ENCODE results near the gene KRT20. TPM values are rescaled to one million over a fixed set of nuclear protein-coding genes. Genes with fewer than 3 reads are reported as not detected.

KRT20 gene
- total and polyA plus RNA-seq, 8 donors = 3.9 to 370 (median 86.5) TPM; not detected in 2

DNA sequence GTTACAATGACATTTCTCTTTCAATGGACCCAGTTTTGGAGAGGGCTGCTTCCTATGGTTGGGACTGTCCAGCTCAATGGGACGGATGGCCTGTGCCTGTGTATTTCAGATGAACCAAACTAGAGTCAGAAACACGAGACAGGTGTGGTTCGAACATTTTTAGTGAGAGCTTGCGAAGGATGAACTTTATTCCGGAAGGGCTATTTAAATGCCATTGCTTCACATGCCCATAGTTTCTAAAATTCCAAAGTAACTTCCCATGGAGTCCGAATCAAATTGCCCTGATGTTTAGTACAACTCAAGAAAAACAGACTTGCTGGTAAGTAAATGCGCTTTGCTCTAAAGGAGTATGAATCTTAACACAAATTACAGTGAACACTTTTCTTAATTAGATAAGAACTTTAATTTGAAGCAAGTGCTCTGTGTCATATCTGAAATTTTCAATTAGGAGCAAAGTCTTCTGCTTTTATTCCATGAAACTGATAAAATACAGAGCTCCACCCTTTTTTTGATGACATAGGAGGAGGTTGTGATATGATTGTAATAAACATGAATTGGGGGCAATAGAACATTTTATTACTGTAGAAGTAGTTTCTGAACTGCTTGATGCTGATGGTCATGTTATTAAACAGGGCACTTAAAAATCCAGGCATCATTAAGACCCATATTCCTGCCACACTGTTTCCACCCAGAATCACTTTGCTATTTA is 1.3 kb downstream of the KRT20 start:
- no peak for DNase-seq
- Histone ChIP-seq H3K4me3 (no peak overlapping the region), H3K36me3 (no peaks in the 10 kb centered on the region), H3K27ac (no peak overlapping the region), H3K4me1 (no peaks in the 10 kb centered on the region), H3K9me3 (no peaks in the 10 kb centered on the region), H3K27me3 (peaks cover 0 to 24% (median 0%) of the 10 kb centered on the region in 3 donors)
- intact Hi-C loops (cut with DNase I; ENCODE audit: low total_unique reads) = no loop called here
- TF ChIP-seq, protein P1, sequence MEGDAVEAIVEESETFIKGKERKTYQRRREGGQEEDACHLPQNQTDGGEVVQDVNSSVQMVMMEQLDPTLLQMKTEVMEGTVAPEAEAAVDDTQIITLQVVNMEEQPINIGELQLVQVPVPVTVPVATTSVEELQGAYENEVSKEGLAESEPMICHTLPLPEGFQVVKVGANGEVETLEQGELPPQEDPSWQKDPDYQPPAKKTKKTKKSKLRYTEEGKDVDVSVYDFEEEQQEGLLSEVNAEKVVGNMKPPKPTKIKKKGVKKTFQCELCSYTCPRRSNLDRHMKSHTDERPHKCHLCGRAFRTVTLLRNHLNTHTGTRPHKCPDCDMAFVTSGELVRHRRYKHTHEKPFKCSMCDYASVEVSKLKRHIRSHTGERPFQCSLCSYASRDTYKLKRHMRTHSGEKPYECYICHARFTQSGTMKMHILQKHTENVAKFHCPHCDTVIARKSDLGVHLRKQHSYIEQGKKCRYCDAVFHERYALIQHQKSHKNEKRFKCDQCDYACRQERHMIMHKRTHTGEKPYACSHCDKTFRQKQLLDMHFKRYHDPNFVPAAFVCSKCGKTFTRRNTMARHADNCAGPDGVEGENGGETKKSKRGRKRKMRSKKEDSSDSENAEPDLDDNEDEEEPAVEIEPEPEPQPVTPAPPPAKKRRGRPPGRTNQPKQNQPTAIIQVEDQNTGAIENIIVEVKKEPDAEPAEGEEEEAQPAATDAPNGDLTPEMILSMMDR (IDR thresholded peaks at IDR 0.05) = no peak
- TF ChIP-seq EP300 (IDR thresholded peaks at IDR 0.05) (no peak), POLR2AphosphoS5 (IDR thresholded peaks at IDR 0.05) (no peak), POLR2A (IDR thresholded peaks at IDR 0.05) (no peak)
- 78 to 90% (median 89%) methylated on average over 7 of the region's 7 CpGs for WGBS, 5 donors

DNA sequence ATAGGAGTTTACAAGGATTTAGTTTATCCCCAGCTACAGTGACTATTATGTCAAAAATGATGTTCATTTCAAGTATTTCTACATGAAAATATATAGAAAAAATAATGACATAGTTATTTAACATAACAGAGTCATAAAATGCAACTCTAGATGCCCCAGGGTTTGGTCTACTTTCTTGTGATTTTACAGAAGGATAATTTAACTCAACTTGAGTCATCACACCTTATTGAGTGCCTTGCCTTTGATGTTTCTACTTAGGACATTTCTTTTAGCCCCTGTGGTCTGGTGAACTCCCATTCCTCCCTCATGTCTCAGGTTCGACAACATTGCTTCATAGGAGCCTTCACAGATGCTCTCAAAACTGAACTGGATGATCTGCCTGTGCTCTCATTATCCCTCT is 2.0 kb downstream of the KRT20 start:
- intact Hi-C loops (cut with DNase I; ENCODE audit: low total_unique reads) = no loop called here
- Histone ChIP-seq H3K27ac (no peak overlapping the region), H3K4me1 (no peaks in the 10 kb centered on the region), H3K9me3 (no peaks in the 10 kb centered on the region), H3K4me3 (no peak overlapping the region), H3K27me3 (peaks cover 0 to 24% (median 0%) of the 10 kb centered on the region in 3 donors), H3K36me3 (no peaks in the 10 kb centered on the region)
- TF ChIP-seq, protein P1 (IDR thresholded peaks at IDR 0.05) = no peak
- TF ChIP-seq EP300 (IDR thresholded peaks at IDR 0.05) (no peak), POLR2A (IDR thresholded peaks at IDR 0.05) (no peak), POLR2AphosphoS5 (IDR thresholded peaks at IDR 0.05) (no peak)
- WGBS, 5 donors = 74 to 100% (median 90%) methylated on average over 1 of the region's 1 CpG
- DNase-seq = no peak

DNA sequence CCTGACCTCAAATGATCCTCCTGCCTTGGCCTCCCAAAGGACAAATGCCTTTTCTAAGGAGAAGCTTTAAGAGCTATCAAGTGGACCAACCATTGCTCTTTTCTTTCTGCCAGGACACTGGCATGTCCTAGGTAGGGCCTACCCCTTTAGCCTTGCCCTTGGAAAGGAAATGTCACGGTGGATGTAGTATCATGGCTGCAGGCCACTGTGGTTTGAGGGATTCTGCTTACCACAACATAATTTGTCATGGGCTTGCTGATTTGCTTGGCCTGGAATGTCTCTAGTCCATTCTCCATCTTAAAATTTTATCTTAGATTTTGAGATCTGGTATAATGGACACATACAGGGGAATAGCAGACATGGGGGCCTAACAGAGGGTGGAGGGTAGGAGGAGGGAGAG is 6.0 kb downstream of the KRT20 start:
- WGBS, 5 donors = 82 to 100% (median 86%) methylated on average over 1 of the region's 1 CpG
- Histone ChIP-seq H3K27me3 (no peaks in the 10 kb centered on the region), H3K4me3 (no peak overlapping the region), H3K4me1 (no peaks in the 10 kb centered on the region), H3K27ac (no peak overlapping the region), H3K9me3 (no peaks in the 10 kb centered on the region), H3K36me3 (no peaks in the 10 kb centered on the region)
- intact Hi-C loops (cut with DNase I; ENCODE audit: low total_unique reads) = no loop called here
- no peak for TF ChIP-seq EP300 (IDR thresholded peaks at IDR 0.05)
- no peak for DNase-seq

DNA sequence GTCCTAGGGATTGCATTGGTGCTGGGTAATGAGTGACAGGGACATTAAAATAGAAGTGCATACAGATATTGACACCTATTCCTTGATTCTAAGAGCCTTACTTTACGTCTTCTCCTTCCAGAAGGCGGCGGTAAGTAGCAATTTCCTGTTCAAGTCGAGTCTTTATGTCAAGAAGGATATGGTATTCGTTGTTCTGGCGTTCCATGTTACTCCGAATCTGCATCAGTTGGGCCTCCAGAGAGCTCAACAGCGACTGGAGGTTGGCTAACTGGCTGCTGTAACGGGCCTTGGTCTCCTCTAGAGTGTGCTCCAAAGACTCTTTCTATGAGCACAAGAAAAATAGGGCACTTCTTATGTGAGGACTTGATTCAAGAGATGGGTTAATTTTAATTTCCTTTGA is 7.0 kb downstream of the KRT20 start:
- DNase-seq = no peak
- H3K36me3 ChIP-seq = no peaks in the 10 kb centered on the region
- H3K4me3 ChIP-seq = no peak overlapping the region
- H3K27me3 ChIP-seq = peaks cover 0 to 3% (median 0%) of the 10 kb centered on the region in 3 donors
- intact Hi-C loops (cut with DNase I; ENCODE audit: low total_unique reads) = no loop called here
- no peaks in the 10 kb centered on the region for H3K4me1 ChIP-seq
- 86 to 92% (median 91%) methylated on average over 9 of the region's 9 CpGs for WGBS, 5 donors
- TF ChIP-seq, protein P1 (IDR thresholded peaks at IDR 0.05) = no peak
- TF ChIP-seq EP300 (IDR thresholded peaks at IDR 0.05) (no peak), POLR2AphosphoS5 (IDR thresholded peaks at IDR 0.05) (no peak), POLR2A (IDR thresholded peaks at IDR 0.05) (no peak)
- no peaks in the 10 kb centered on the region for H3K9me3 ChIP-seq
- H3K27ac ChIP-seq = no peak overlapping the region

DNA sequence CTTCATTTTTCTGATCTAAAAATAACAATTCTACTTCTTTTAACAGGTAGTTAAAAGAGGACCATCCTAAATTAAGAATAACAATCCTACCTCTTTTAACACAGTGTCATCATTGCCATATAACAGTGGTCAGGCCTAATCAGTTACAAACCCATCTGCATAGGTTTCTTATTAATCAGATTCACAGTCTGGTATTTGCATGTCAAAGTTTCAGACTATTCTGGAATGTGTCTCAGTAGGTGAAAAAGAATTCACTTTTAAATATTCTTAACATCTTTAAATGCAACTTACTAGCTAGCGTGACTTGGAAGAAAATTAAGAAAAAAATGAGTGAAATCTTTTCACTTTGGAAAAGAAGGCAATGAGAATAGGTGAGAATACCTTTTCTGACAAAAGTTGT is 11.2 kb downstream of the KRT20 start:
- H3K4me3 ChIP-seq = no peak overlapping the region
- H3K9me3 ChIP-seq = no peaks in the 10 kb centered on the region
- WGBS, 5 donors = 65 to 93% (median 85%) methylated on average over 1 of the region's 1 CpG
- H3K4me1 ChIP-seq = no peaks in the 10 kb centered on the region
- no peak overlapping the region for H3K27ac ChIP-seq
- H3K27me3 ChIP-seq = peaks cover 0 to 20% (median 0%) of the 10 kb centered on the region in 3 donors
- no peaks in the 10 kb centered on the region for H3K36me3 ChIP-seq
- no peak for TF ChIP-seq EP300 (IDR thresholded peaks at IDR 0.05)
- intact Hi-C loops (cut with DNase I; ENCODE audit: low total_unique reads) = no loop called here
- no peak for DNase-seq

Data from stomach (tissue), 9 donors.